WTC11 (cell line): ENCODE data around the gene FHIT. TPM values are rescaled to one million over a fixed set of nuclear protein-coding genes. Genes with fewer than 3 reads are reported as not detected.

Source experiments
- ATAC-seq: fragments of 200-7000 bp; cut with Tn5 transposase; 2 replicates; pipeline ENCODE4 v1.10.0; 2021; ENCODE audit warnings: mild to moderate bottlenecking, moderate library complexity
- CTCF ChIA-PET: fragments of 300-600 bp; sonication (Branson Sonifier 250); formaldehyde crosslinking; loops from one replicate; lab custom pipeline; 2021; ENCODE audit warnings: antibody characterized with exemption; lab: Charles Lee
- POLR2A ChIA-PET: fragments of 350-600 bp; sonication (Branson Sonifier 250); formaldehyde crosslinking; loops from one replicate; lab custom pipeline; 2021; ENCODE audit warnings: antibody characterized with exemption; lab: Charles Lee
- DNase-seq: peaks from one replicate; pipeline ENCODE4 v3.0.0; 2021; ENCODE audit warnings: low spot score
- H3K27ac Mint-ChIP-seq: 2 replicates; pipeline ENCODE4 v1.8.0; 2021; ENCODE audit warnings: mixed read lengths
- H3K27me3 Mint-ChIP-seq: 2 replicates; pipeline ENCODE4 v1.8.0; 2021; ENCODE audit warnings: low read depth, mild to moderate bottlenecking, moderate library complexity, mixed read lengths
- H3K36me3 Mint-ChIP-seq: 2 replicates; pipeline ENCODE4 v1.8.0; 2021; ENCODE audit warnings: mixed read lengths
- H3K4me1 Mint-ChIP-seq: 2 replicates; pipeline ENCODE4 v1.8.0; 2022; ENCODE audit warnings: mixed read lengths
- H3K4me3 Mint-ChIP-seq: 2 replicates; pipeline ENCODE4 v1.8.0; 2021; ENCODE audit warnings: mild to moderate bottlenecking, moderate library complexity, mixed read lengths
- H3K9me3 Mint-ChIP-seq: 2 replicates; pipeline ENCODE4 v1.8.0; 2021; ENCODE audit warnings: mixed read lengths
- CTCF ChIP-seq: fragments of 200-600 bp; IDR thresholded peaks from 2 replicates; pipeline ENCODE4 v1.8.0; 2022; ENCODE audit warnings: antibody characterized with exemption
- ETV6 ChIP-seq: sonication (generic); formaldehyde crosslinking; IDR thresholded peaks from 2 replicates; pipeline ENCODE4 v1.8.1; 2022; ENCODE audit warnings: mild to moderate bottlenecking, missing genetic modification reagents
- MYBL2 ChIP-seq: sonication (generic); formaldehyde crosslinking; IDR thresholded peaks from 2 replicates; pipeline ENCODE4 v1.8.1; 2023; ENCODE audit warnings: mild to moderate bottlenecking, moderate library complexity, missing genetic modification reagents
- RELA ChIP-seq: sonication (generic); formaldehyde crosslinking; IDR thresholded peaks from 2 replicates; pipeline ENCODE4 v1.8.1; 2022; ENCODE audit warnings: missing genetic modification reagents, mild to moderate bottlenecking, borderline replicate concordance
- SMAD4 ChIP-seq: sonication (generic); formaldehyde crosslinking; IDR thresholded peaks from 2 replicates; pipeline ENCODE4 v1.8.0; 2022; ENCODE audit warnings: mild to moderate bottlenecking, missing genetic modification reagents
- ZNF121 ChIP-seq: sonication (generic); formaldehyde crosslinking; IDR thresholded peaks from 2 replicates; pipeline ENCODE4 v1.8.0; 2023; ENCODE audit warnings: missing genetic modification reagents
- ZNF138 ChIP-seq: sonication (generic); formaldehyde crosslinking; conservative IDR thresholded peaks from 2 replicates; pipeline ENCODE4 v1.8.1; 2022; ENCODE audit warnings: mild to moderate bottlenecking, moderate library complexity, missing genetic modification reagents
- total RNA-seq: library from RNA; stranded (reverse); gene quantifications from 3 replicates; pipeline ENCODE4 v1.2.3, GENCODE V29; 2021
- TF ChIP-seq, protein P1 (sequence below): sonication (generic); formaldehyde crosslinking; IDR thresholded peaks from 2 replicates; pipeline ENCODE4 v1.8.0; 2022; ENCODE audit warnings: mild to moderate bottlenecking, missing genetic modification reagents
- TF ChIP-seq, protein P2 (sequence below): fragments of 250-450 bp; sonication (Bioruptor Pico); IDR thresholded peaks from 2 replicates; pipeline ENCODE4 v1.9.0; 2021; ENCODE audit warnings: mild to moderate bottlenecking
- TF ChIP-seq, protein P3 (sequence below): sonication (generic); formaldehyde crosslinking; IDR thresholded peaks from 2 replicates; pipeline ENCODE4 v1.8.1; 2023; ENCODE audit warnings: mild to moderate bottlenecking, missing genetic modification reagents
- TF ChIP-seq, protein P4 (sequence below): sonication (generic); formaldehyde crosslinking; conservative IDR thresholded peaks from 2 replicates; pipeline ENCODE4 v1.8.1; 2023; ENCODE audit warnings: mild to moderate bottlenecking, low read depth, missing genetic modification reagents, moderate library complexity

The FHIT gene
- total RNA-seq, 1 experiment from 2014 or later = 2.6 TPM

- H3K27ac Mint-ChIP-seq = no peak overlapping the region
- peaks cover 10% of the 10 kb centered on the region for H3K4me1 Mint-ChIP-seq
- TF ChIP-seq SMAD4 (CRISPR knock-in tag) = no peak
- TF ChIP-seq, protein P1, sequence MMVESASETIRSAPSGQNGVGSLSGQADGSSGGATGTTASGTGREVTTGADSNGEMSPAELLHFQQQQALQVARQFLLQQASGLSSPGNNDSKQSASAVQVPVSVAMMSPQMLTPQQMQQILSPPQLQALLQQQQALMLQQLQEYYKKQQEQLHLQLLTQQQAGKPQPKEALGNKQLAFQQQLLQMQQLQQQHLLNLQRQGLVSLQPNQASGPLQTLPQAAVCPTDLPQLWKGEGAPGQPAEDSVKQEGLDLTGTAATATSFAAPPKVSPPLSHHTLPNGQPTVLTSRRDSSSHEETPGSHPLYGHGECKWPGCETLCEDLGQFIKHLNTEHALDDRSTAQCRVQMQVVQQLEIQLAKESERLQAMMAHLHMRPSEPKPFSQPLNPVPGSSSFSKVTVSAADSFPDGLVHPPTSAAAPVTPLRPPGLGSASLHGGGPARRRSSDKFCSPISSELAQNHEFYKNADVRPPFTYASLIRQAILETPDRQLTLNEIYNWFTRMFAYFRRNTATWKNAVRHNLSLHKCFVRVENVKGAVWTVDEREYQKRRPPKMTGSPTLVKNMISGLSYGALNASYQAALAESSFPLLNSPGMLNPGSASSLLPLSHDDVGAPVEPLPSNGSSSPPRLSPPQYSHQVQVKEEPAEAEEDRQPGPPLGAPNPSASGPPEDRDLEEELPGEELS = no peak
- TF ChIP-seq RELA (CRISPR knock-in tag) = no peak
- TF ChIP-seq ZNF138 (CRISPR knock-in tag) = no peak
- TF ChIP-seq, protein P2, sequence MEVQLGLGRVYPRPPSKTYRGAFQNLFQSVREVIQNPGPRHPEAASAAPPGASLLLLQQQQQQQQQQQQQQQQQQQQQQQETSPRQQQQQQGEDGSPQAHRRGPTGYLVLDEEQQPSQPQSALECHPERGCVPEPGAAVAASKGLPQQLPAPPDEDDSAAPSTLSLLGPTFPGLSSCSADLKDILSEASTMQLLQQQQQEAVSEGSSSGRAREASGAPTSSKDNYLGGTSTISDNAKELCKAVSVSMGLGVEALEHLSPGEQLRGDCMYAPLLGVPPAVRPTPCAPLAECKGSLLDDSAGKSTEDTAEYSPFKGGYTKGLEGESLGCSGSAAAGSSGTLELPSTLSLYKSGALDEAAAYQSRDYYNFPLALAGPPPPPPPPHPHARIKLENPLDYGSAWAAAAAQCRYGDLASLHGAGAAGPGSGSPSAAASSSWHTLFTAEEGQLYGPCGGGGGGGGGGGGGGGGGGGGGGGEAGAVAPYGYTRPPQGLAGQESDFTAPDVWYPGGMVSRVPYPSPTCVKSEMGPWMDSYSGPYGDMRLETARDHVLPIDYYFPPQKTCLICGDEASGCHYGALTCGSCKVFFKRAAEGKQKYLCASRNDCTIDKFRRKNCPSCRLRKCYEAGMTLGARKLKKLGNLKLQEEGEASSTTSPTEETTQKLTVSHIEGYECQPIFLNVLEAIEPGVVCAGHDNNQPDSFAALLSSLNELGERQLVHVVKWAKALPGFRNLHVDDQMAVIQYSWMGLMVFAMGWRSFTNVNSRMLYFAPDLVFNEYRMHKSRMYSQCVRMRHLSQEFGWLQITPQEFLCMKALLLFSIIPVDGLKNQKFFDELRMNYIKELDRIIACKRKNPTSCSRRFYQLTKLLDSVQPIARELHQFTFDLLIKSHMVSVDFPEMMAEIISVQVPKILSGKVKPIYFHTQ (CRISPR knock-in tag) = no peak
- TF ChIP-seq, protein P3, sequence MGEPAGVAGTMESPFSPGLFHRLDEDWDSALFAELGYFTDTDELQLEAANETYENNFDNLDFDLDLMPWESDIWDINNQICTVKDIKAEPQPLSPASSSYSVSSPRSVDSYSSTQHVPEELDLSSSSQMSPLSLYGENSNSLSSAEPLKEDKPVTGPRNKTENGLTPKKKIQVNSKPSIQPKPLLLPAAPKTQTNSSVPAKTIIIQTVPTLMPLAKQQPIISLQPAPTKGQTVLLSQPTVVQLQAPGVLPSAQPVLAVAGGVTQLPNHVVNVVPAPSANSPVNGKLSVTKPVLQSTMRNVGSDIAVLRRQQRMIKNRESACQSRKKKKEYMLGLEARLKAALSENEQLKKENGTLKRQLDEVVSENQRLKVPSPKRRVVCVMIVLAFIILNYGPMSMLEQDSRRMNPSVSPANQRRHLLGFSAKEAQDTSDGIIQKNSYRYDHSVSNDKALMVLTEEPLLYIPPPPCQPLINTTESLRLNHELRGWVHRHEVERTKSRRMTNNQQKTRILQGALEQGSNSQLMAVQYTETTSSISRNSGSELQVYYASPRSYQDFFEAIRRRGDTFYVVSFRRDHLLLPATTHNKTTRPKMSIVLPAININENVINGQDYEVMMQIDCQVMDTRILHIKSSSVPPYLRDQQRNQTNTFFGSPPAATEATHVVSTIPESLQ = no peak
- TF ChIP-seq, protein P4, sequence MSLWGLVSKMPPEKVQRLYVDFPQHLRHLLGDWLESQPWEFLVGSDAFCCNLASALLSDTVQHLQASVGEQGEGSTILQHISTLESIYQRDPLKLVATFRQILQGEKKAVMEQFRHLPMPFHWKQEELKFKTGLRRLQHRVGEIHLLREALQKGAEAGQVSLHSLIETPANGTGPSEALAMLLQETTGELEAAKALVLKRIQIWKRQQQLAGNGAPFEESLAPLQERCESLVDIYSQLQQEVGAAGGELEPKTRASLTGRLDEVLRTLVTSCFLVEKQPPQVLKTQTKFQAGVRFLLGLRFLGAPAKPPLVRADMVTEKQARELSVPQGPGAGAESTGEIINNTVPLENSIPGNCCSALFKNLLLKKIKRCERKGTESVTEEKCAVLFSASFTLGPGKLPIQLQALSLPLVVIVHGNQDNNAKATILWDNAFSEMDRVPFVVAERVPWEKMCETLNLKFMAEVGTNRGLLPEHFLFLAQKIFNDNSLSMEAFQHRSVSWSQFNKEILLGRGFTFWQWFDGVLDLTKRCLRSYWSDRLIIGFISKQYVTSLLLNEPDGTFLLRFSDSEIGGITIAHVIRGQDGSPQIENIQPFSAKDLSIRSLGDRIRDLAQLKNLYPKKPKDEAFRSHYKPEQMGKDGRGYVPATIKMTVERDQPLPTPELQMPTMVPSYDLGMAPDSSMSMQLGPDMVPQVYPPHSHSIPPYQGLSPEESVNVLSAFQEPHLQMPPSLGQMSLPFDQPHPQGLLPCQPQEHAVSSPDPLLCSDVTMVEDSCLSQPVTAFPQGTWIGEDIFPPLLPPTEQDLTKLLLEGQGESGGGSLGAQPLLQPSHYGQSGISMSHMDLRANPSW (CRISPR knock-in tag) = no peak
- ATAC-seq (no peak), DNase-seq (no peak)
- H3K36me3 Mint-ChIP-seq = no peaks in the 10 kb centered on the region
- no peak overlapping the region for H3K4me3 Mint-ChIP-seq
- ChIA-PET POLR2A (no interaction called here), CTCF (no interaction called here)
- H3K27me3 Mint-ChIP-seq = no peaks in the 10 kb centered on the region
- peaks cover 3% of the 10 kb centered on the region; the same call in 1 of the 2 replicates for H3K9me3 Mint-ChIP-seq
These were observed 1473.6 kb downstream of the FHIT start for GRCh38 chr3:59777667-59778077.

- Mint-ChIP-seq H3K27me3 (no peaks in the 10 kb centered on the region), H3K4me3 (no peak overlapping the region), H3K36me3 (no peaks in the 10 kb centered on the region), H3K27ac (no peak overlapping the region), H3K9me3 (peaks cover 3% of the 10 kb centered on the region; the same call in 1 of the 2 replicates), H3K4me1 (peaks cover 14% of the 10 kb centered on the region)
- ATAC-seq (no peak), DNase-seq (no peak)
- ChIA-PET POLR2A (no interaction called here), CTCF (interaction anchor here (0.6 kb wide), 1 partner anchor 81 kb away, joined by 4 read pairs; no protein-coding TSS in a partner anchor)
- TF ChIP-seq ZNF121 (no peak), ETV6 (no peak), CTCF (no peak), MYBL2 (CRISPR knock-in tag) (no peak)
These were observed 1474.2 kb downstream of the FHIT start for GRCh38 chr3:59777066-59777465.
